Spleen (tissue), 11 donors: Measurements from ENCODE around the gene TGOLN2. TPM values are rescaled to one million over a fixed set of nuclear protein-coding genes. Genes with fewer than 3 reads are reported as not detected.

ENCODE experiments used
- DNase-seq: peaks from one replicate; pipeline ENCODE4 v3.0.0-alpha.2; 2020
- H3K27ac ChIP-seq, 8 donors: fragments of 200-600 bp; sonication (generic) in 7 of 8; 1 replicate in 4 of 8; 2 replicates in 4 of 8; pipeline versions ENCODE4 v1.5.0 to v1.8.0; 2016 to 2021; ENCODE audit warnings: inconsistent platforms in 4 of 8, mild to moderate bottlenecking in 4 of 8, moderate library complexity in 1 of 8
- H3K27me3 ChIP-seq, 7 donors: fragments of 200-600 bp; sonication (generic) in 6 of 7; replicated peaks in 1 of 7; 1 replicate in 4 of 7; 2 replicates in 3 of 7; pipeline versions ENCODE4 v1.5.0 to v1.8.0; 2016 to 2021; ENCODE audit warnings: inconsistent platforms in 3 of 7, mild to moderate bottlenecking in 1 of 7
- H3K36me3 ChIP-seq, 6 donors: fragments of 200-600 bp; sonication (generic) in 5 of 6; 1 replicate in 4 of 6; 2 replicates in 2 of 6; pipeline versions ENCODE4 v1.5.0 to v1.8.0; 2016 to 2021; ENCODE audit warnings: inconsistent platforms in 2 of 6
- H3K4me1 ChIP-seq, 6 donors: fragments of 200-600 bp; sonication (generic) in 5 of 6; 1 replicate in 3 of 6; 2 replicates in 3 of 6; pipeline versions ENCODE4 v1.5.0 to v1.8.0; 2016 to 2021; ENCODE audit warnings: inconsistent platforms in 3 of 6
- H3K4me3 ChIP-seq, 8 donors: fragments of 200-600 bp; sonication (generic) in 7 of 8; 1 replicate in 4 of 8; 2 replicates in 4 of 8; pipeline versions ENCODE4 v1.5.0 to v1.8.0; 2016 to 2021; ENCODE audit warnings: inconsistent platforms in 4 of 8, mild to moderate bottlenecking in 4 of 8, moderate library complexity in 2 of 8
- H3K9me3 ChIP-seq, 8 donors: fragments of 200-600 bp; sonication (generic) in 7 of 8; 1 replicate in 4 of 8; 2 replicates in 4 of 8; pipeline versions ENCODE4 v1.5.0 to v1.8.0; 2016 to 2021; ENCODE audit warnings: inconsistent platforms in 4 of 8
- CTCF ChIP-seq, 11 experiments: fragments of 200-600 bp in 7 of 11; fragments of 450-650 bp in 4 of 11; sonication (generic) in 4 of 11; IDR thresholded peaks in 8 of 11; conservative IDR thresholded peaks in 3 of 11; 1 replicate in 7 of 11; 2 replicates in 4 of 11; pipeline versions ENCODE4 v1.4.0 to v1.8.0; 2016 to 2021; ENCODE audit warnings: antibody characterized with exemption in 11 of 11, inconsistent platforms in 4 of 11, mild to moderate bottlenecking in 1 of 11
- POLR2A ChIP-seq, 3 donors: fragments of 450-650 bp; IDR thresholded peaks; one replicate each; pipeline ENCODE4 v1.5.1; 2017; ENCODE audit warnings: antibody characterized with exemption in 3 of 3, mild to moderate bottlenecking in 1 of 3
- POLR2AphosphoS5 ChIP-seq, 3 donors: sonication (generic); formaldehyde crosslinking; IDR thresholded peaks; one replicate each; pipeline ENCODE4 v1.5.1; 2017; ENCODE audit warnings: antibody characterized with exemption in 3 of 3
- WGBS, 5 donors: extraction: QIAGEN DNeasy Blood & Tissue Kit in 3 of 5; methylation state at CpG; one replicate each; pipeline versions ENCODE4 v1.1.5 to v1.1.7; 2013 to 2018; 5-methylcytosine and 5-hydroxymethylcytosine counted together
- intact Hi-C: fragments of 100-400 bp; cut with DNase I; formaldehyde crosslinking; loops from one replicate; pipeline ENCODE4 v1.15.0; 2023; ENCODE audit warnings: low total_unique reads
- polyA plus RNA-seq, 3 donors: library from polyadenylated mRNA; stranded (reverse); fragments of 200-250 nt; gene quantifications; one replicate each; pipeline ENCODE4 v1.2.1, GENCODE V29; 2013
- total RNA-seq, 7 donors: library from RNA; depleted of rRNA in 3 of 7; stranded (reverse); fragments of >200 nt in 3 of 7; fragmentation: NEBNext Ultra II Directional in 4 of 7; extraction: Animal tissue kit (Norgen Biotek cat#: 25700) in 4 of 7; gene quantifications; one replicate each; pipeline versions ENCODE4 v1.1.0 to v1.2.1, GENCODE V29; 2016 to 2021
- donor health status: healthy with polysubstance abuse.
- donor health status: DM: no; HTN: no; CAD: no; lungs with moderate emphysema.
- donor health status: DM: no; HTN: no; CAD: no.
- donor health status: Bipolar disorder and iron deficiency.
- donor health status: healthy.
- donor health status: DM: no; HTN: no; CAD: no.
- donor health status: DM: yes; HTN: yes; CAD: no.

The TGOLN2 gene
- total and polyA plus RNA-seq, 10 donors, result 14.8 to 199 (median 150) TPM

DNA sequence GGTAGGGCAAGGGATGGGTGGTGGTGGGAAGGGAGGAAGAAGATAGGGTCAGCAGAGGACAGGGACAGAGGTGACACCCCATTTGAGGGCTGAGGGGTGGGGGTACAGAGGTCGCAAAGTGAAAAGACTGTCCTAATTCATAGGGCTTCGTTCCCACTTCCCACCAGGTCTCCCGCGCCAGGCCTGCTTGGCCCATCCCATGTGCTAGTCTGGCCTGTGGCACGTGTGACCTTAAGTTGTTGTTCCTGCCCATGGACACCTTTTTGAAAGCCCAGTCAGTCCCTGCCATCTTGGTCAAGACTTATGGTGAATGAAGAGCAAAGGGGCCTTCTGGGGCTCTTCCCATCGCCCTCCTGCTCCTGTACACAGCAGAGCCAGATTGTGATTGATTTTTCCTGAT is 46.2 kb downstream of the TGOLN2 start:
- Histone ChIP-seq H3K4me1 (peaks cover 0 to 23% (median 9%) of the 10 kb centered on the region in 6 donors), H3K4me3 (no peak overlapping the region), H3K27me3 (peaks cover 0 to 15% (median 0%) of the 10 kb centered on the region in 7 donors), H3K36me3 (peaks cover 0 to 5% (median 0%) of the 10 kb centered on the region in 6 donors), H3K9me3 (no peaks in the 10 kb centered on the region), H3K27ac (no peak overlapping the region)
- no peak for DNase-seq
- TF ChIP-seq CTCF (IDR thresholded peaks at IDR 0.05 in 8 of 11, conservative IDR thresholded peaks at IDR 0.05 in 3 of 11) (no peak), POLR2A (IDR thresholded peaks at IDR 0.05) (no peak), POLR2AphosphoS5 (IDR thresholded peaks at IDR 0.05) (no peak)
- whole genome bisulfite sequencing, 5 donors, result 74 to 95% (median 82%) methylated on average over 6 of the region's 6 CpGs
- intact Hi-C loops, result no loop called here

DNA sequence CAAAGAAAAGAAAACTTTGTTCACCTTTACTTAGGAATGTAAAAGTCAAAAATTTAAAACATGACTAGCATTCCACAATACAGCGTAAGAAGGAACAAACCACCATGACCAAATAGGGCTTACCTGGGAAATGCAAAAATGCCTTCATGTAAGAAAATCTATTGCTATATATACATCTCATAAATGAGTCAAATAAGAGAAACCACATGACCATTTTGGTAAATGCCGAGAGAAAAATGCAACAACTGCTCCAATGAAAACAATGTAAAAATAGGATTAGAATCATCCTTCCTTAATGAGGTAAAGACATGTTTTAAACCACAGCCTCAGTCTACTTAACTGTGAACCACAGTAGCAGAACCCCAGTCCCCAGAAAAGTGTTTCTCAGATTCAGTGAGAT is 49.4 kb downstream of the TGOLN2 start:
- peaks cover 0 to 36% (median 0%) of the 10 kb centered on the region in 7 donors for H3K27me3 ChIP-seq
- intact Hi-C loops, result no loop called here
- no peaks in the 10 kb centered on the region for H3K9me3 ChIP-seq
- no peak overlapping the region for H3K4me3 ChIP-seq
- WGBS, 5 donors, result 63 to 88% (median 84%) methylated on average over 2 of the region's 2 CpGs
- H3K27ac ChIP-seq, result peak overlapping the region in 4 of 8 donors; percentile 44 to 65 (median 54)
- TF ChIP-seq POLR2AphosphoS5 (IDR thresholded peaks at IDR 0.05) (no peak), POLR2A (IDR thresholded peaks at IDR 0.05) (no peak), CTCF (IDR thresholded peaks at IDR 0.05 in 8 of 11, conservative IDR thresholded peaks at IDR 0.05 in 3 of 11) (no peak)
- no peaks in the 10 kb centered on the region for H3K36me3 ChIP-seq
- no peak for DNase-seq
- H3K4me1 ChIP-seq, result peaks cover 0 to 24% (median 8%) of the 10 kb centered on the region in 6 donors

- no peaks in the 10 kb centered on the region for H3K36me3 ChIP-seq
- H3K27ac ChIP-seq, result peak overlapping the region in 5 of 8 donors; percentile 44 to 65 (median 56)
- intact Hi-C loops, result no loop called here
- H3K4me3 ChIP-seq, result no peak overlapping the region
- WGBS, 5 donors, result 62 to 68% (median 64%) methylated on average over 15 of the region's 15 CpGs
- peaks cover 0 to 44% (median 0%) of the 10 kb centered on the region in 7 donors for H3K27me3 ChIP-seq
- no peaks in the 10 kb centered on the region for H3K9me3 ChIP-seq
- peaks cover 0 to 24% (median 8%) of the 10 kb centered on the region in 6 donors for H3K4me1 ChIP-seq
- TF ChIP-seq CTCF (IDR thresholded peaks at IDR 0.05 in 8 of 11, conservative IDR thresholded peaks at IDR 0.05 in 3 of 11) (no peak), POLR2AphosphoS5 (IDR thresholded peaks at IDR 0.05) (peak in 2 of 3 donors; percentile 59 to 83), POLR2A (IDR thresholded peaks at IDR 0.05) (no peak)
- DNase-seq, result no peak
These were observed 50.2 kb downstream of the TGOLN2 start for GRCh38 chr2:85277416-85278158.

GRCh38 chr2:85276571-85277118 is 51.1 kb downstream of the TGOLN2 start:
- DNase-seq, result no peak
- Histone ChIP-seq H3K9me3 (no peaks in the 10 kb centered on the region), H3K27ac (peak overlapping the region in 7 of 8 donors; percentile 44 to 65 (median 51))

More at GRCh38 chr2:85276571-85277118, 51.1 kb downstream of the TGOLN2 start:
- intact Hi-C loops, result no loop called here
- no peaks in the 10 kb centered on the region for H3K36me3 ChIP-seq
- no peak for TF ChIP-seq POLR2A (IDR thresholded peaks at IDR 0.05)
- TF ChIP-seq POLR2AphosphoS5 (IDR thresholded peaks at IDR 0.05), result peak in 1 of 3 donors; percentile 26
- H3K4me3 ChIP-seq, result no peak overlapping the region
- 57 to 69% (median 67%) methylated on average over 14 of the region's 14 CpGs for WGBS, 5 donors
- peaks cover 0 to 44% (median 0%) of the 10 kb centered on the region in 7 donors for H3K27me3 ChIP-seq
- H3K4me1 ChIP-seq, result peaks cover 0 to 24% (median 8%) of the 10 kb centered on the region in 6 donors
